Fibroblast of skin of back (primary cell): Measurements from ENCODE around the gene RAB5B.
"Not testable (repeated sequence)": the region's sequence is repeated elsewhere in the genome, so short reads cannot be mapped to it uniquely, and the experiment has no call there.

Experiments
- DNase-seq: peaks from one replicate; pipeline ENCODE4 v3.0.0-alpha.2; 2013

Gene RAB5B

GRCh38 chr12:56018356-56018755, 44.5 kb downstream of the RAB5B start:
- no peak for DNase-seq

- peak; percentile 2 for DNase-seq
These were observed 46.7 kb downstream of the RAB5B start, which contains the start of gene IKZF4 for GRCh38 chr12:56020423-56021184. Gene IKZF4, plus strand, starts transcription at chr12:56021043. Its CDS starts 451 bp downstream, at chr12:56021494.

- DNase-seq, result no peak
These were observed 48.1 kb downstream of the RAB5B start for GRCh38 chr12:56021889-56022497.

- no peak for DNase-seq
These were observed 54.8 kb downstream of the RAB5B start for GRCh38 chr12:56028511-56029165.

DNA sequence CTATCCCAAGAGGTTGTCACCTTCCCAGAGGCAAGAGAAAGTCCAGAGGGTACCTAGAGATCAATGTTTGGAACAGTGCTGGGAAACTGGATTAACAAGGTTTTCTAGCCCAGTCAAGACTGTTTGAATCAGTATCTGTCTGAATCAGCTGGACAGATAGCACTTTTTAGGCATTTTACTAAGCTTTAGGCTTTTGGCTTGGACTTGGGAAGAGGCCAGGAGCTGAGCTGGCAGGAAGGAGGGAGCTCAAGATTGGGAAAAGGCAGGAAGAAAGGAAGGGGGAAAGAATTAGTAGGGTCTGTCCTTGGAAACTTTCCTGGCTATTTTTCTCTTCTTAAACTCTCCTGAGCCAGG, 55.3 kb downstream of the RAB5B start:
- no peak for DNase-seq

DNA sequence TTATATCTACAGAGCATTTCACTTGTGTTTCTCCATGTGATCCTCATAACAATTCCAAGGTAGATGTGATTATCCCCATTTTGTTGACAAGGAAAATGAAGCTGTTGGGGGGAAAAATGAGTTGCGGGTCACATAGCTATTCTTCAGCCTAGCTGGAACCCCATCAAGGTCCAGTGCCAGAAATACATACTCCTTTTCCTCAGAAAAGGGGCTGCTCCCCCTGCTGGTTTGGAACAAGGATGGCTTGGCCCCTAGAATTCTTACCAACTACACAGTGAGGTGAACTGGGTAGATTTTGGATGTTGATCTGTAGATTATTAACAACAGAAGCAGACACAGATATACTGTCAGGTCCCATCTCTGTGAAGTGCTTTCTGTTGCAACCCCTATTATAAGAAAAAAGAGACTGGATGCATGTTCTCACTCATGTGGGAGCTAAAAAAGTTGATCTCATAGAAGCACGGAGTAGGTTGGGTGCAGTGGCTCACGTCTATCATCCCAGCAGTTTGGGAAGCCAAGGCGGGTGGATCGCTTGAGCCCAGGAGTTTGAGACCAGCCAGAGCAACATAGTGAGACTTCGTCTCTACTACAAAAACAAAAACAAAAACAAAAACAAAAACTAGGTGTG, 55.9 kb downstream of the RAB5B start:
- peak; percentile 54 for DNase-seq

- DNase-seq, result no peak
These were observed 58.1 kb downstream of the RAB5B start for GRCh38 chr12:56031987-56032386.

GRCh38 chr12:56034586-56035332, 60.9 kb downstream of the RAB5B start:
- DNase-seq, result no peak

- DNase-seq, result no peak
These were observed 63.3 kb downstream of the RAB5B start for GRCh38 chr12:56037161-56037560.

GRCh38 chr12:56038022-56038655, 64.3 kb downstream of the RAB5B start:
- no peak for DNase-seq

DNA sequence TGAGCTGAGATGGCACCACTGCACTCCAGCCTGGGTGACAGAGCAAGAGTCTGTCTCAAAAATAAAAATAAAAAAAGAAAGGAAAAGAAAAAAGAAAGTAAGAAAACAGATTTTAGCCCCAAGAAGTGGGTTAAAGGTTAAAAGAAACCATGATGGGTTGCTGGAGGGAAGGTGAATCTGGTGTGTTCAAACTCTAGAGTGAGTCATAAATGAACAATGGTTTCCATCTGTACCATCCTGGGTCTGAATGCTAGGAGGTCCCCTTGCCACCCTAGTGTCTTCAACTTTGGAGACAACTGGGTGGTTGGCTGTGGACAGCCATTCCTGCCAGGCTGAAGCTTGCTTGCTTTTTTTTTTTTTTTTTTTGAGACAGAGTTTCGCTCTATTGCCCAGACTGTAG, 66.3 kb downstream of the RAB5B start:
- no peak for DNase-seq

DNA sequence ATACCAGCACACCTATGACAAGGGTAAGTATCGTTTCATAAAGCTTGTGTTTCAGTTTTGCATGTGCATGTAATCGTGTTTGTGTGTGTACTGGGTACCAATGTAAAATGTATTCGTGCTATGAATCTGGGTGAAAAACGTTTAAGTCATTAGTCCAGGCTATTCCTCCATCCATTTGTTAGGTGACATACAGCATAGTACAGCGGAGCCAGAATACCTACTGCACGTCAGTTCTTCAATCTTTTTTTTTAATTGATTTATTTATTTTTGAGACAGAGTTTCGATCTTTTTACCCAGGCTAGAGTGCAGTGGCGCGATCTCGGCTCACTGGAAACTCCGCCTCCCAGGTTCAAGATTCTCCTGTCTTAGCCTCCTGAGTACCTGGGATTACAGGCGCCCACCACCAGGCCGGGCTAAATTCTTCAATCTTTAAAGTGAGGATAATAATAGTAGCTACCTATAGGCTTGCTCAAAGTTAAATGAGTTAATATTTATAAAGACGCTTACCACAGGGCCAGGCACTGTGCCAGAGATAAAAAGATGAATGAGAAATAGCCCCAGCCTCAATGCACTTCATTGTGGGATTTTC, 67.2 kb downstream of the RAB5B start:
- DNase-seq, result no peak

- peak; percentile 100 for DNase-seq
These were observed 67.9 kb downstream of the RAB5B start, which contains the start of gene RPS26 for GRCh38 chr12:56041552-56042429. Gene RPS26, plus strand, starts transcription at chr12:56041918. Its CDS starts 249 bp downstream, at chr12:56042167.

GRCh38 chr12:56042430-56042813, 68.5 kb downstream of the RAB5B start:
- not testable (repeated sequence) for DNase-seq

DNA sequence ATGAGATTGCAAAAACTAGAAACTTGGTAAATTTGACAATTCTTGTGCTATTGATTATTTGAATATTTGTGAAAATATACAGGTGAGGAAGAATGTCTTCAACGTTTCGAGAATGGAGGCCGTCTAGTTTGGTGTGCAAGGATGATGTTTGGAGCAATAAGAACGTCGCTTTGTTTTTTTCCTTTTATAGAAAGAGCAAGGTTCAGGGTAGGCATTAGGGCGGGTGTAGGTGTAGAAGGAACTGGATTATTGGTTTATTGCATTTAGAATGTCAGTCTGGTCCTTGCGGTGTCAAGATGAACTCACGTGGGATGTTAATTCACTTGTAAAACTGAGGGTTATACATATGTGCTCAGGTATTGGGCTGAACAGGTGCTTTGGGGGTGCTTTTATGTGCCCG, 69.0 kb downstream of the RAB5B start:
- no peak for DNase-seq
